GM19328 (cell line): ENCODE data around the gene PPP3CA.

Experiments
- ATAC-seq: cut with Tn5 transposase; IDR thresholded peaks from one replicate; pipeline ENCODE4 v1.9.1; 2021; ENCODE audit warnings: mild to moderate bottlenecking, moderate library complexity; ENCODE audit not compliant: unreplicated experiment

The PPP3CA gene

GRCh38 chr4:101347267-101347556 lies at the start of gene PPP3CA:
Gene PPP3CA (minus strand): TSS chr4:101347526.
- peak; percentile 14 for ATAC-seq

- ATAC-seq, result no peak
Measured at GRCh38 chr4:101393256-101393655, 45.9 kb upstream of the PPP3CA start.

- ATAC-seq, result no peak
Measured at GRCh38 chr4:101370663-101371210, 23.4 kb upstream of the PPP3CA start.

- ATAC-seq, result no peak
Measured at GRCh38 chr4:101367201-101367600, 19.9 kb upstream of the PPP3CA start.

- no peak for ATAC-seq
Measured at GRCh38 chr4:101366331-101366730, 19.0 kb upstream of the PPP3CA start.

- no peak for ATAC-seq
Measured at GRCh38 chr4:101357751-101358150, 10.4 kb upstream of the PPP3CA start.

- no peak for ATAC-seq
Measured at GRCh38 chr4:101356928-101357327, 9.6 kb upstream of the PPP3CA start.

- ATAC-seq, result no peak
Measured at GRCh38 chr4:101355767-101356702, 8.7 kb upstream of the PPP3CA start.

GRCh38 chr4:101355246-101355645 lies 7.9 kb upstream of the PPP3CA start:
- ATAC-seq, result peak; percentile 97

- no peak for ATAC-seq
Measured at GRCh38 chr4:101349801-101350064, 2.4 kb upstream of the PPP3CA start.

GRCh38 chr4:101348995-101349800 lies 1.9 kb upstream of the PPP3CA start:
- no peak for ATAC-seq

GRCh38 chr4:101348367-101348827 lies 1.1 kb upstream of the PPP3CA start:
- ATAC-seq, result no peak

- peak; percentile 81 for ATAC-seq
Measured at GRCh38 chr4:101347557-101348366, 436 bp upstream of the PPP3CA start.

GRCh38 chr4:101346351-101347266 lies 717 bp downstream of the PPP3CA start:
- peak; percentile 11 for ATAC-seq

- ATAC-seq, result no peak
Measured at GRCh38 chr4:101345596-101346350, 1.6 kb downstream of the PPP3CA start.

GRCh38 chr4:101345271-101345595 lies 2.1 kb downstream of the PPP3CA start:
- no peak for ATAC-seq

GRCh38 chr4:101339332-101339731 lies 8.0 kb downstream of the PPP3CA start:
- no peak for ATAC-seq

- ATAC-seq, result no peak
Measured at GRCh38 chr4:101337688-101338087, 9.6 kb downstream of the PPP3CA start.

GRCh38 chr4:101334963-101335572 lies 12.3 kb downstream of the PPP3CA start:
- no peak for ATAC-seq
